Progenitor cell of endocrine pancreas (in vitro differentiated cells): ENCODE measurements around the gene DPH6. TPM values are rescaled to one million over a fixed set of nuclear protein-coding genes. Genes with fewer than 3 reads are reported as not detected.

Experiments
- DNase-seq: peaks from one replicate; pipeline ENCODE4 v3.0.0; 2021; ENCODE audit warnings: low spot score; ENCODE audit not compliant: unreplicated experiment
- H3K27ac Mint-ChIP-seq: 2 replicates; pipeline ENCODE4 v1.8.0; 2021; ENCODE audit warnings: mild to moderate bottlenecking, moderate library complexity, mixed read lengths
- H3K27me3 Mint-ChIP-seq: 2 replicates; pipeline ENCODE4 v1.8.0; 2021; ENCODE audit warnings: mixed read lengths
- H3K36me3 Mint-ChIP-seq: 2 replicates; pipeline ENCODE4 v1.8.0; 2022; ENCODE audit warnings: mixed read lengths; ENCODE audit not compliant: insufficient read depth
- H3K4me1 Mint-ChIP-seq: 2 replicates; pipeline ENCODE4 v1.8.0; 2021; ENCODE audit warnings: low read depth, mixed read lengths
- H3K4me3 Mint-ChIP-seq: 2 replicates; pipeline ENCODE4 v1.8.0; 2021; ENCODE audit warnings: low read depth, mild to moderate bottlenecking, moderate library complexity, mixed read lengths
- H3K9me3 Mint-ChIP-seq: 2 replicates; pipeline ENCODE4 v1.8.0; 2021; ENCODE audit warnings: low read depth, mixed read lengths
- CTCF ChIP-seq: fragments of 200-600 bp; sonication (generic); IDR thresholded peaks from one replicate; pipeline ENCODE4 v1.5.0; 2021; ENCODE audit warnings: antibody characterized with exemption, mild to moderate bottlenecking; ENCODE audit not compliant: unreplicated experiment
- total RNA-seq: library from RNA; stranded (reverse); gene quantifications from 2 replicates; pipeline ENCODE4 v1.2.1, GENCODE V29; 2021

The DPH6 gene
- total RNA-seq, 1 donor from 2014 or later: 11.4 TPM

- Mint-ChIP-seq H3K27me3 (no peaks in the 10 kb centered on the region), H3K4me3 (no peak overlapping the region), H3K4me1 (peaks cover 1% of the 10 kb centered on the region), H3K36me3 (no peaks in the 10 kb centered on the region), H3K27ac (no peak overlapping the region), H3K9me3 (no peaks in the 10 kb centered on the region)
- no peak for DNase-seq
- no peak for TF ChIP-seq CTCF
Measured at GRCh38 chr15:35560870-35561269, 14.9 kb upstream of the DPH6 start.

GRCh38 chr15:35560258-35560657, 14.3 kb upstream of the DPH6 start:
- no peak overlapping the region for H3K27ac Mint-ChIP-seq
- H3K9me3 Mint-ChIP-seq: no peaks in the 10 kb centered on the region
- DNase-seq: no peak
- H3K4me1 Mint-ChIP-seq: peaks cover 1% of the 10 kb centered on the region
- no peaks in the 10 kb centered on the region for H3K27me3 Mint-ChIP-seq
- TF ChIP-seq CTCF: no peak
- no peaks in the 10 kb centered on the region for H3K36me3 Mint-ChIP-seq
- no peak overlapping the region for H3K4me3 Mint-ChIP-seq

- no peaks in the 10 kb centered on the region for H3K9me3 Mint-ChIP-seq
- no peaks in the 10 kb centered on the region for H3K36me3 Mint-ChIP-seq
- DNase-seq: no peak
- H3K27ac Mint-ChIP-seq: no peak overlapping the region
- peaks cover 1% of the 10 kb centered on the region for H3K4me1 Mint-ChIP-seq
- H3K27me3 Mint-ChIP-seq: no peaks in the 10 kb centered on the region
- TF ChIP-seq CTCF: no peak
- no peak overlapping the region for H3K4me3 Mint-ChIP-seq
Measured at GRCh38 chr15:35559683-35560082, 13.7 kb upstream of the DPH6 start.

- H3K27me3 Mint-ChIP-seq: no peaks in the 10 kb centered on the region
- H3K4me3 Mint-ChIP-seq: no peak overlapping the region
- DNase-seq: no peak
- H3K27ac Mint-ChIP-seq: no peak overlapping the region
- no peaks in the 10 kb centered on the region for H3K36me3 Mint-ChIP-seq
- TF ChIP-seq CTCF: no peak
- peaks cover 1% of the 10 kb centered on the region for H3K4me1 Mint-ChIP-seq
- no peaks in the 10 kb centered on the region for H3K9me3 Mint-ChIP-seq
Measured at GRCh38 chr15:35557544-35557943, 11.6 kb upstream of the DPH6 start.

- Mint-ChIP-seq H3K27me3 (no peaks in the 10 kb centered on the region), H3K36me3 (no peaks in the 10 kb centered on the region), H3K9me3 (no peaks in the 10 kb centered on the region), H3K4me3 (no peak overlapping the region), H3K27ac (no peak overlapping the region), H3K4me1 (peaks cover 1% of the 10 kb centered on the region)
- no peak for TF ChIP-seq CTCF
- DNase-seq: no peak
Measured at GRCh38 chr15:35557012-35557411, 11.0 kb upstream of the DPH6 start.
